Activated CD4-positive, alpha-beta T cell treated with anti-CD3 and anti-CD28 coated beads for 24 hours (primary cell): Measurements from ENCODE around the gene TK1.

ENCODE experiments used
- DNase-seq, 2 donors: peaks; one replicate each; pipeline ENCODE4 v3.0.0-alpha.2; 2020; ENCODE audit warnings: low read depth in 2 of 2

The TK1 gene

DNA sequence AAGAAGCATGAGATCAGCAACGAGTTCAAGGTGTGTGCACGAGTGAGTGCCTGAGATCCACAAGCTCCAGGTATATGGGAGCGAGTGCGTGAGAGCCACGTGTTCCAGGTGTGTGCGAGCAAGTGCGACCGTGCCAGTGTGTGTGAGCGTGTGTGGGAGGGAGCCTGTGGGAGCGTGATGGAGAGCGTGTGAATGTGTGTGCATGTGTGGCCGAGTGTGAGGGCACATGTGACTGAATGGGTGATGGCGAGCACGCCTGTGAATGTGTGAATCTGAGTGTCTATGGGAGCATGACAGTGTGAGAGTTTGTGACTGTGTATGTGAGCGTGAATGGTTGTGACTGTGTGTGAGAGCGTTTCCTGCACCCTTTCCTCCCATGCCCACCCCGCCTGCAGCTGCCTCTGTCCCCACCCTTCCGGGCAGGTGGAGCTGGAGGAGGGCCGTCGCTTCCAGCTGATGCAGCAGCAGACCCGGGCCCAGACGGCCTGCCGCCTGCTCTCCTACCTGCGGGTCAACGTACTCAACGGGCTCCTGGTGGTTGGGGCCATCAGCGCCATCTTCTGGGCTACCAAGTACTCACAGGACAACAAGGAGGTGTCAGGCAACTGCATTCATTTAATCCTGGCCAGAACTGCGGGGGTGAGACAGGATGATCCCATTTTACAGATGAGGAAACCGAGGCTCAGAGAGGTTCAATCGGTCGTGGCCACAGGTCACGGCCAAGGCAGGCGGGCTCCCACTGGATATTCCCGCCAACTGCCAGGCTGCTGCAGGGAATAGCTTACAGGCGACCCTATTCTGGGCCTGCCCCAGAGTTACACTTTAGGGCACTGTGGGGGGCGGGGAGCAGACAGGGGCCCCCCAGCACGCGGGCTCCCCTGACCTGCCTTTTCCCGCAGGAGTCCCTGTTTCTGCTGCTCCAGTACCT, 52.6 kb downstream of the TK1 start:
- no peak for DNase-seq

DNA sequence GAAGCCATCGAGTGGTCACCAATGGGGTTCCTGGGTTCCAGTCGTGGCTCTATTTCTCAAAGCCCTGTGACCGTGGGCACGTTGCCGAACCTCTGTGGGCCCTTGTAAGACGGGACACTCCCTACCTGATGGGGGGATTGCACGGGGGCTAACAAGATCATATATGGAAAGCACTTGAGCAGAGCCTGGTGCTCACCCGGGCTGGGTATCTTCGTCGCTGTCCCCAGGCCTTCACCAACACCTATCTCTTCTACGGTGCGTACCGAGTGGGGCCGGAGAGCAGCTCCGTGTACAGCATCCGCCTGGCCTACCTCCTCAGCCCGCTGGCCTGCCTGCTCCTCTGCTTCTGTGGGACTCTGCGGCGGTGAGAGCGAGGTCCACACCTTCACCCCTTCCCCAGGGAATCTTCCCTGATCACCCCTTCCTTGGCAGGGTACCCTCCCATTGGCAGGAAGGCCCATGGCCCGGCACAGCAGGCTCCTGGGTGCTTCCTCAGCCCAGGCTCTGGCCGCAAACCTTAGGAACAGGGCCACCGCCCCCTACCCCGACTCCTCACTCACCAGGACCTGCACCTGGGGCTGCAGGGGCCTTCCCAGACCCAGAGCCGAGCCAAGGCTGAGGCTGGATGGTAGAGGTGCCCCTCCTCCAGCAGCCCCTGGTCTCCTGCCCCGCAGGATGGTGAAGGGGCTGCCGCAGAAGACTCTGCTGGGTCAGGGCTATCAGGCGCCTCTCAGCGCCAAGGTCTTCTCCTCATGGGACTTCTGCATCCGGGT, 53.5 kb downstream of the TK1 start:
- DNase-seq, result no peak

DNA sequence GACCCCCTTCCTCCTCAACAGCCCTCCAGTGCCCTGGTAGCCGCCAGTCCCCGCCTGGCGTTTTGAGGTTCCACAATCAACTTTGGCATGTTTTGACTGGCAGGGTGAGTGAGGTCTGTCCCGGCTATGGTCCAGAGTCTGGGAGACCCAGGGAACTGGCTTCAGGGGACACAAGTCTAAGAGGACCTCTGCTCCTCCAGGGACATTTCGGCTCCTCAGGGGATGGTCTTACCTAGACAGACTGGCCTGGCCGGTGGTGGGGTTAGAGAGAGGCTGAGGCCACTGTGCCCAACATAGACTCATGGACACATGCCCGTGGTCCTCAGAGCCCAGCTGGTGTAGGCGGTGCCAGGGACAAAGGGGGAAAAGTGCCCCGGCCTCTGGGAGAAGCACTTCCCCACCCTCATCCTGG, 54.1 kb downstream of the TK1 start:
- DNase-seq, result no peak

DNA sequence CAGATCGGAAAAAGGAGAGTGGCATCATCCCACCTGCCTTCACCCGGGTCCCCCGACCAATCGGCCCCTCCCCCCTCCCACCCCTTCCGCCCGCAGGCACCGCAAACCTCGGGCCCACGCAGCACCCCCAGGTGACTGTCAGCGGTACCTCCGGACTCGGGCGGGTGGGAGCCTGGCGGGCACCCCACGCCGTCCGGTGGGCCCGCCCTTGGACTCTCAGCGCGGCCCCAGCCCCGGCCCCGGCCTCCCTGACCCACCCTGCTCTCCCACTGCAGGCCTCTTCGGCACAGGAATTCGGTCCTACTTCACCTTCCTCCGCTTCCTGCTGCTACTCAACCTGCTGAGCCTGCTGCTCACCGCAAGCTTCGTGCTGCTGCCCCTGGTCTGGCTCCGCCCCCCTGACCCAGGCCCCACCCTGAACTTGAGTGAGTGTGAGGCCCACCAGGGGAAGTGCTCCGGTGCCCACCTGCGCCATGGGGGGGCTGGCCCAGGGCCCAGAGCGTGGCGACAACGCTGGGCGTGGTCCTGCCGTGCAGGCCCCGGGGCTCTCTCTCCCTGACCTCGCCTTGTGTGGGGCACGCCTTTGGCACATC, 54.7 kb downstream of the TK1 start:
- DNase-seq, result no peak

DNA sequence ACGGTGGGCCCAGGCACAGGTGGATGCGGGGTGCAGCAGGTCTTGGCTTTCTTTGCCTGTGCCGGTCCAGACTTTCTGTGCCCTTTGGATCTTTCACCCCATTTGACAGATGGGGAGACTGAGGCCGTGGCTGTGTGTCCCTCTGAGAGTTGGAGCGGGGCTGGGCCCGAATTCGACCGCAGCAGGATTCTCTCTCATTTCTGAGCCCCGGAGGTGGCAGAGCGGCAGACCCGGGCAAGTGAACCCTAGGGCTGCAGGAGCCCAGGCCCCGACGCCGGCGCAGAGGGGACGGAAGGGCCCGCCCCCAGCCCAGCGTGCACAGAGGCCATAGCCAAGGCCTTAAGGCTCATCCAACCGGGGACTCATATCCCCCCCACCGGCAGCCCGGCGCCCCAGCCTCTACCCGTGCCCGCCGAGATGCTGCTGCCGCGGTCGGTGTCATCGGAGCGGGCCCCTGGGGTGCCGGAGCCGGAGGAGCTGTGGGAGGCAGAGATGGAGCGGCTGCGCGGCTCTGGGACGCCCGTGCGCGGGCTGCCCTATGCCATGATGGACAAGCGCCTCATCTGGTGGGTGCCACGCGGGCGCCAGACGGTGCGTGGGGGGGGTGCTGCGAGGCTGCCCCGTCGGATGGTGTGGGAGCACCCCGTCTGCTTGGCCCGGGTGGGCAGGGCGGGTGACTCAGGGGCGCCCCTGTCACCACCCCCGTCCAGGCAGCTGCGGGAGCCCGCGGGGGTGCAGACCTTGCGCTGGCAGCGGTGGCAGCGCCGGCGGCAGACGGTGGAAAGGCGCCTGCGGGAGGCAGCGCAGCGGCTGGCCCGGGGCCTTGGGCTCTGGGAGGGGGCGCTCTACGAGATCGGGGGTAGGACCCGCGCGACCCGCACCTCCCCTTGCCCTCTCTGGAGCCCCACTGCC, 55.4 kb downstream of the TK1 start:
- no peak for DNase-seq

DNA sequence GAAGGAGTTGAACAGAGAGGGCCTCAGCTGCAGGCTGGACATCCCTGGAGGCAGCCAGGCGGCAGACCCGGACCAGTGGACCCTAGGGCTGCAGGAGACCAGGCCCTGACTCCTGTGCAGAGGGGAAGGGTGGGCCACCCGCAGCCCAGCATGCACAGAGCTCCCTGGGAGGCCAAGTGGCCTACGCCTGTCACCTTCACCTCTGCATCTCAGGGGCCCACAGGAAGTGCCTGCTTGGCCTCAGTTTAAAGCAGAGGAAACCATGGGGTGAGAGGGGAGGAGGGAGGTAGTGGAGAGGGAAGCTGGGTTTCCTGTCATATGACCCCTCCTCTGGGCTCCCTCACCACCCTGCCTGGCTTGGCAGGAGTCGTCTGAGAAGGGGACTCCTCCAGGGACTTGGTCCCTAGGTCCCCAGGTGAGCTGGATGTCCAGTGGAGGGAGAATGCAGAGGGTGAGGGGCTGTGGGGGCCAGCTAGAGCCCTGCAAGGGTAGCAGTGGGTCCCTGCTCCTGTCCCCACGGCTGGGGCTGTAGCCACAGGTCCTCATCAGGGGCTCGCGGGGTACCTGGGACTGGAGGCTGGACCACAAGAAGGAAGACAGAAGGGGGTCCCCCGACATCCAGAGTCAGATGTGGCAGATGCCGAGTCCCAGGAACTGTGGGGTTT, 56.3 kb downstream of the TK1 start, which contains the start of gene TMC8:
Gene TMC8 (plus strand): TSS at position 335 of the 665 bp plus-strand sequence. CDS start 818 bp downstream, outside the sequence.
- no peak for DNase-seq

DNA sequence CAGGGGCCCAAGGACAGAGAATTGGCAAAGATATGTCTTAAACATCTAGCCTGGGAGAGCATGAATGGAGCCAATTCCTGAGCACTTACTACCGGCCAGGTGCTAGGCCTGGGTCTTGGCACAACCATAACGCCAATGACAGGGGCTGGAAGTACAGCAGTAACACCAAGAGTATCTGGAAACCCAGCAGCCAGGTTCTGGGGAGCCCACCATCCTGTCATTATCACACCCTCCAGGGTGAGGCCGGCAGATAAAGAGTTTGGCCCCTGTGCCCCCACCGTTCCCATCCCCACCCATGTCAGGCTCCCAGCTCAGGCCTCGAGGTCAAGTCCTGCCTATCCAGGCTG, 56.8 kb downstream of the TK1 start:
- DNase-seq, result no peak

DNA sequence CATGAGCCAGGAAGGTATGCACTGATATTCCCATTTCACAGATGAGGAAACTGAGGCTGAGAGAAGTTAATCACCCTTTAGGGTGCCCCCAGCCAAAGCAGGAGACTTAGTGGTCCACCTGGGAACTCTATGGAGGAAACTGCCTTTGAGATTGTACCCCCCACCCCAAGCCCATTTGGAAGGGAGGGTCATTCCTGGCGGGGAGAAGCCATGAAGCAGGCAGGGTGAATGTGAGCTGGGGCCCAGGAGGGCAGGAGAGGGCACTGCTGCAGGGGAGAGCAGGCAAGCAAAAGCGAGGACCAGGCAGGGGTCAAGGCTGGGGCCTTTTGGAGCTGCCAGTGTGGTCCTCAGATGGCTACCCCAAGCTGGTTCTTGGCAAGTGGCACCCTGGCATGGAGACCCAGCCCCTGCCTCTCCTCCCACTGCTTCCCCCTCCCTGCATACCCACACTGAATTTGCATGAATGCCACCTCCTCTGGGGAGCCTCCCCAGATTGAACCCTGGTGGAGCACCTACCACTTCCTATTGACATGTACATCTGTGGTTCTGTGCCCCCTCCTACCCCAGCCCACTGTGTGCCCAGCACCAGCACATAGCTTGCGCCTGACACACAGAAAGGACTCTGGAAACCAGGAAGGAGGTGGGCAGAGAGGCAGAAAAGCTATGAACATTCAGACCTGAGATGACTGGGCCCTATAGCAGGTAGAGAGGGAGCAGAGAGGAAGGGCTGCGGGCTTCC, 57.3 kb downstream of the TK1 start:
- no peak for DNase-seq

DNA sequence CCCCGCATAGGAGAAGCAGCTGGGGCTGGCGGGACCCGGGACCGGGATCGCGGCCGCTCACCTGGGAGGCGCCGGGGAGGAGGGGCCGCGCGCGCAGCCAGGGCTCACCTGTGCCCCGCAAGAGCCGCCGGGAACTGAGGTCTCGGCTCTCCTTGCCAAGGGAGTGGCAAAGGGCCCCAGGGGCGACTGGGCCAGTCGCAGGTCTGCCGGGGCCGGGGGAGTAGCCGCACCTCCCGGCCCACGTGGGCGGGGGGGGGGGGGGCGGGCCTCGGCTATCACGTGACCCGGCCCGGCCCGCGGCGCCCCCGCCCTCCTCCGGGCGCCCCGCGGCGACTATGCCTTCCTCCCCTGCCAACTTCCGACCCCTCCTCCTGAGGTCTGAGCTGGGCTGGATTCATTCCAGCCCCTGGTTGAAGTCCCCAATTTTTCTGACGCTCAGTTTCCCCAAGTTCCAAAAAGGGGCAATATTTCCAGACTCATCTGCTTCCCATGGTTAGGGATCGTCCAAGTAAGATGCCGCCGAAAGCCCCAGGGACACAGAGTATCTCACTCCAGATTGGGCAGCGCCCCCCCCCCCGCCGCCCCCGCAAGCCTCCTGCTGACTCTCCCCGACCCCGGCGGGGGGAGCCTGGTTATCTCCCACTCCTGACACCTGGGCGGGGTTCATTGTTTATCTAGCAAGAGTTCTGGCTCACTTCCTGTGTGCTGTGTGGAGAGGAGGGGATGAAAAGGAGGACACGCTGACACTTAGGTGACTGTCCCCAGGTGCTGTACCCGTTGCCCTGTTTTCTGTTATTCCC, 58.1 kb downstream of the TK1 start, which contains the start of gene TMC6:
Gene TMC6 (minus strand): TSS at position 205 of the 800 bp plus-strand sequence. CDS start 1,923 bp downstream, outside the sequence.
- DNase-seq, result no peak

DNA sequence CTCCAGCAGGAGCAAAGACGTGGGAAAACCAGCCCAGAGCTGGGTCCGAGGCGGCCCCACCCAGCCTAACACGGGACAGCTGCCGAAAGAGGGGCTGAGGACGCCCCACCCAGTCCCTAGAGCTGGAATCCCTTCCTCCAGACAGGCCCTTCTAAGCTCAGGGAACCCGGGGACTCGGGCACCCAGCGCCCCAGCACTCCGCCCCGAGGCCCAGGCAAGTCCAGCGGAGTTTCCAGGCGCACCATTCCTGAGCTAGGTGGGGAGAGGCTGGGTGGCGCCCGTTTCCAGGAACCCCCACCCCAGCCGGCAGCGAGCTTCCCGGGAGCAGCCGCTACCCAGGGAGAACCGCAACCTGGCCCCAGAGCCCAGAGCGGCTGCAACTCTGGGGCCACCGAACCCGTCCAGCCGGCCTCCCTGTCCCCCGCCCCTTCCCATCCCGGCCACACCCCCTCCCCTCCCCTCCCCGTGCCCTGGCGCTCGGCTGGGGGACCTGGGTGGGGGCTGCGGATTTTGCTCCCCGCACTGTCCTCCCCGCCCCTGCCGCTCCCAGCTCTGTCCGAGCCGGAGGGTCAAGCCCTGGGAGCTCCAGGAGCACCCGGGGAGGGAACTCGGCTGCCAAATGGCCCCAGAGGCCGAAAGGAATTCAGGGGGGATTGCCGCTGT, 58.8 kb downstream of the TK1 start:
- no peak for DNase-seq

DNA sequence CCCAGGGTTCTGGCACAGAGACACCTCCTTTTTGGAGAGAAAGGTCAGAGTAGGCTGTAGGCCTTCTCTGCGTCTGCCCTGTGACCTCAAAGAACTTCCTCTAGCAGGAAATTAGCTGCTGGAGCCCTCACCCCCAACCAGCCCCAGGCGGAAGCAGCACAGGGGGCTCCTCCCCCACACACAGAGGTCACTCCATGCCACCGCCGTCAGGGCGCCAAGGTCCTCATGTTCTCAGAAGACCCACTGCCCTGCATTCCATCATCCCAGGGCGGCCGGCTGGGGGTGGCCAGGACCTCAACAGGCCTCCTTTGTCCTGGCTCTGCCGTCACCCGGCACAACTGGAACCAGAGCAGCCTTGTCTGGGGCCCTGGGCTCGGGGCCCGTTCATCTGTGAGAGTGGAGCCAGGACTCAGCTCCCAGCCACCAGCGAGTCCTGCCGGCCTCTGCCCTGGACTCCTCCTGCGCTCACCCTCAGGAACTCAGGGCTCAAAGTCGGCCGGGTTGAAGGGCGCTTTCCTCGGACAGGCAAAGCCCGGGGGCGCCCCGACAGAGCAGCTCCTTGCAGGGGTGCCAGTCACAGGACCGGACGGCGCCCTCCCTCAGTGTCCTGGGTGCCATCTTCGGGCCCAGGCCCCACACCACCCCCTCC, 59.5 kb downstream of the TK1 start:
- no peak for DNase-seq

DNA sequence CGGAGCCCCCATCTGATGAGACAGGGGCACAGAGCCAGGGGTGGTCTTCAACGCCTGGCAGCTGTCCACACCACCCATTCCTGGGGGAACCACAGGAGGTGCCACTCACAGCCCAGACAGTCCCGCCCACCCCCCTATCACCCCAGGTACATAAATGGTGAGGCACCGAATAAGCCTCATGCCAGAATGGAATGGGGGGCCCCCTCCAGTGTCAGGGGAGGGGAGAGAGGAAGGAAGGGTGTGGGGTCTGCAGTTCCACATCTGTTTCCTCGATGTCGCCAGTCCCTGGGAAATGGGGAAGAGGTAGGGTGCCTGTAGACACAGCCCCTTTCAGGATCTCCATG, 60.0 kb downstream of the TK1 start:
- no peak for DNase-seq

DNA sequence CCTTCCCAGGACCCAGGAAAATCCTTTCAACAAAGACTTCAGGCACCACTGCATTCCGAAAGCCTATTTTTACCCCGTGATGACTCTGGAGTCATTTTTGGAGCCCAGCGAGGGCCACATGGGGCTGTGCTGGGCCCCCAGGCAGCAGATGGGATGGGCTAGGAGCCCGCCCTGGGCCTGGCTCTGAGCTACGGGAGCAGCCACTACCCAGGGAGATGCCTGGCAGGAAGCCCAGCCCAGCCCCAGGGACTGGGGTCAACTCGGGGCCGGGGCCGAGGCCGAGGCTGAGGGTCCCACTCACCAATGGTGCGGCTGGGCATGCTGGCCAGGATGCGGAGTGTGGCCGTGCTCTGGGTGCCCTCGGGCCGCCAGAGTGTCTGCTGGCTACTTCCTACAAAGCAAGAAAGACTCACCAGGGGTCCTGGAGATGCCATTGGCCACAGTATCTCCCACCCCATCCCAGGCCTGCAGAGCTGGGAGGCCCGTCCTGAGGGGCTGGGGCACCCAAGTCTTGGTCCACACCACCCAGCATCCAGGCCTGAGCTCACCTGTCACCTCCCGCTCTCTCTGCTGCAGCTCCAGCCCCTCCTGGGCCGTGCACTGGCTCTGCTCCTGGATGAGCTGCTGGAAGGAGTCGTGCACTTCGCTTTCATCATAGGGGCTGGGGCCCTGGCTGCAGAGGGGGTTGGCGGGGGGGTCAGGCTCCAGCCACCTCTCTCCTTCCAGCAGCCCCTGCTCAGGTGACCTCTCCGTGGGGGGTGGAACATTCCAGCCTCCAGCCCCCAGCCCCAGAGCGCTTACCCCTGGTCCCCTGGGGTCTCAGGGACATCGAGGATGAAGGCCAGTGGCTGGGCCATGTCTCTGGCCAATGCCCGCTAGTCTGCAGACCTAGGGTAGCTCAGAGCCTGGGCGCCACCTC, 60.6 kb downstream of the TK1 start:
- DNase-seq, result no peak

DNA sequence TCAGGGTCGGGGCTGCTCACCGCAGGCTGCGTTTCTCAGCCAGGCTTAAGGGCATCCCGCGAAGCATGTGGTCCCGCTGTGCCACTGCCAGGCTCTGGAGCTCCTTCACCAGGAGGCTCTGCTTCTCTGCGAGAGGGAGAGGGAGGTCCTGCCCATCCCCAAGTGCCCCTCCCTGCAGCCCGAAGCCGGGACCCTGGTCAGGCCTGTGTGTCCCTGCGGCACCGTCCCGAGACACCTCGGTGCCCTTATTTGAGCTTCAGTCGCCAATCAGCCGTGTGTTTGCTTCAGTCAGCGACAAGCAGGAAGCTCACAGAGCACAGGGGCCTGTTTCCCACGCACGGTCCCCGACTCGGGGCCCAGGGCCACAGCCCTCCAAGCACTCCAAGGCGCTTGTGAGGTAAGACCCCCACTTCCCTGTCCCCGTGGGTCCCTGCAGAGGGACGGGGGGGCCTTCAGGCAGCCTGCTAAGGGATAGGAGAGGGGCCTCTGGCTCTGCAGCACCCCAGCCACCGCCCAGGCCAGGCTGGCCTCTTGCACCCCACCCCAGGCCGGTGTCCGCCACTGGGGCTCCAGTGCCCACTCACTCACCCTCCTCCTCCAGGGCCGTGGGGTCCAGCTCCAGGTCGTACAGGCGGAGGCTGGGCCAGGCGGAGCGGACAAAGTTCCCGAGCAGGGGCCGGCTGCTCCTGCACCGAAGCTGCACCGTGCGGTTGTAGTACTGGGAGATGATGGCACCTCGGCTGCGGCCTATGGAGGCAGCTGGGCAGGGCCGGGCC, 61.5 kb downstream of the TK1 start:
- DNase-seq, result no peak

DNA sequence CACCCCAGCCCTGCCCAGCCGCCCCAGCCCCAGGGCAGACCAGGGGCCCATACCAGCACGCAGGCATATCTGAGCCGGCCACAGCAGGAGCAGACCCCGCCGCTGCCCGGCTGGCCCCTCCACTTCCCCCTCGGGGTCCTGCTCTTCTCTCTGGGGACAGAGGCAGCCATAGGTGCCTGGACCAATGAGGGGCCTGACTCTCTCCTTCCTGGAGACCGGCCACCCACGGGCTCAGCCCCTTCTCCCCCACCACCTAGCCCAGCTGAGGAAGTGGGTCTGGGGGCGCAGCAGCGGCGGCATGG, 62.1 kb downstream of the TK1 start:
- DNase-seq, result no peak
